Activated T-helper 1 cell treated with anti-CD3 and anti-CD28 coated beads, Interleukin-12 subunit alpha, Interleukin-12 subunit beta, Interleukin-2, Interleukin-4 antibody, amounts not matched to agents 30 ng/mL and 10 ng/mL and 1 ng/mL, durations not matched to agents 14 hours and 24 hours and 36 hours (primary cell): Measurements from ENCODE around the gene ZDHHC20. TPM values are rescaled to one million over a fixed set of nuclear protein-coding genes. Genes with fewer than 3 reads are reported as not detected.
"Not testable (repeated sequence)": the region's sequence is repeated elsewhere in the genome, so short reads cannot be mapped to it uniquely, and the experiment has no call there.

Source experiments
- DNase-seq: peaks from one replicate; pipeline ENCODE4 v3.0.0; 2021; ENCODE audit warnings: low spot score
- H3K27ac Mint-ChIP-seq: one replicate; pipeline ENCODE4 v1.8.0; 2021; ENCODE audit warnings: mild to moderate bottlenecking, mixed read lengths
- H3K27me3 Mint-ChIP-seq: one replicate; pipeline ENCODE4 v1.8.0; 2022; ENCODE audit warnings: mild to moderate bottlenecking, moderate library complexity, mixed read lengths; ENCODE audit not compliant: insufficient read depth
- H3K36me3 Mint-ChIP-seq: one replicate; pipeline ENCODE4 v1.8.0; 2021; ENCODE audit warnings: low read depth, mixed read lengths
- H3K4me1 Mint-ChIP-seq: one replicate; pipeline ENCODE4 v1.8.0; 2021; ENCODE audit warnings: low read depth, mixed read lengths
- H3K4me3 Mint-ChIP-seq: one replicate; pipeline ENCODE4 v1.8.0; 2021; ENCODE audit warnings: mild to moderate bottlenecking, moderate library complexity, mixed read lengths
- H3K9me3 Mint-ChIP-seq: one replicate; pipeline ENCODE4 v1.8.0; 2021; ENCODE audit warnings: mixed read lengths
- intact Hi-C: fragments of 100-400 bp; cut with micrococcal nuclease; formaldehyde crosslinking; loops from one replicate; pipeline ENCODE4 v1.15.1; 2024
- total RNA-seq: library from RNA; stranded (reverse); gene quantifications from 2 replicates; pipeline ENCODE4 v1.2.3, GENCODE V29; 2022

Gene ZDHHC20
- total RNA-seq, 1 donor from 2014 or later: 61.2 TPM

GRCh38 chr13:21376998-21377985 lies 81.8 kb downstream of the ZDHHC20 start:
- H3K36me3 Mint-ChIP-seq: peaks cover 28% of the 10 kb centered on the region
- H3K27ac Mint-ChIP-seq, DNase-seq, intact Hi-C loops, H3K4me3 Mint-ChIP-seq, H3K9me3 Mint-ChIP-seq, H3K27me3 Mint-ChIP-seq, H3K4me1 Mint-ChIP-seq: not testable (repeated sequence)

DNA sequence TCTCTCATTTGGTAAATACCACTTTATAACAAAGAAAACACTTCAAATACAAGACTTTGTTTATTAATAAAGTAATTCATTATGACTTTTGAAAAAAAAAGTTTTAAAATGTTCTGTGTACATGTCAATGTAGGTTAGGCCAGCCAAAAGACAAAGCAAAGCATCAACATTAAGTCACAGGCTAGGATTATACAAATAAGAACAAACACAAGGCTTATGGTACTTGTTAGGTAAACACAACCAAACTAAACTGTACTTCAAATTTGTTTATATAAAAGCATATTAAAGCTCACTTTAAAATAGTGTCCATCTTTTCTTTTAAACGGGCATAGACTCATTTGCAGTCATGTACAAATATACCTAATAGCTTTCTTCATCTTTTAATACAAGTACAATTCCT lies 86.6 kb downstream of the ZDHHC20 start:
- Mint-ChIP-seq H3K27ac (no peak overlapping the region), H3K27me3 (no peaks in the 10 kb centered on the region), H3K4me3 (no peak overlapping the region), H3K9me3 (no peaks in the 10 kb centered on the region), H3K4me1 (no peaks in the 10 kb centered on the region), H3K36me3 (peaks cover 17% of the 10 kb centered on the region)
- no peak for DNase-seq
- intact Hi-C loops: no loop called here

- peaks cover under 1% of the 10 kb centered on the region for H3K4me1 Mint-ChIP-seq
- no peak overlapping the region for H3K27ac Mint-ChIP-seq
- H3K9me3 Mint-ChIP-seq: no peaks in the 10 kb centered on the region
- no peak overlapping the region for H3K4me3 Mint-ChIP-seq
- intact Hi-C loops: no loop called here
- no peak for DNase-seq
- no peaks in the 10 kb centered on the region for H3K27me3 Mint-ChIP-seq
- H3K36me3 Mint-ChIP-seq: peaks cover 13% of the 10 kb centered on the region
Measured at GRCh38 chr13:21371011-21371410, 88.1 kb downstream of the ZDHHC20 start.

GRCh38 chr13:21365574-21365973 lies 93.5 kb downstream of the ZDHHC20 start:
- Mint-ChIP-seq H3K4me1 (peaks cover 14% of the 10 kb centered on the region), H3K36me3 (no peaks in the 10 kb centered on the region), H3K27me3 (no peaks in the 10 kb centered on the region), H3K27ac (peak overlapping the region; percentile 82), H3K4me3 (no peak overlapping the region), H3K9me3 (no peaks in the 10 kb centered on the region)
- no peak for DNase-seq
- intact Hi-C loops: no loop called here

DNA sequence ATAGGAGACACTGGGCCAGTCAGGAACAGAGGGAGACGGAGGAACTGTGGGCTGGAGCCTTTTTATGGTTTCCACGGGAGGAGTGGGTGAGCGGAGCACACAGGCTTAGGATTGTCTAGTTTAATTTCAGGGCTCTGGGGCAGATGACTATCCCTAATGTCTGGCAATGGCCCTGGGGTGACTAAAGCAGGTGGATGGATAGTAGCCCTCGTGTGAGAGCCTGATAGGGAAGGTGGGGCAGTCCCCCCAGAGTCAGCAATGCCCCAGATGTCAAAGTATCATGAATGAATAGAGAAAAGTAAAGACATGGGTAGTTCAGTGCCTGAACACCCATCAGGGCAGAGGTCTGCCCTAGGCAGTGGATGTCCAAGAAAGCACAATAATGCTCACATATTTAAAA lies 94.2 kb downstream of the ZDHHC20 start:
- no peaks in the 10 kb centered on the region for H3K27me3 Mint-ChIP-seq
- H3K9me3 Mint-ChIP-seq: no peaks in the 10 kb centered on the region
- no peak overlapping the region for H3K4me3 Mint-ChIP-seq
- intact Hi-C loops: no loop called here
- DNase-seq: no peak
- H3K4me1 Mint-ChIP-seq: peaks cover 14% of the 10 kb centered on the region
- no peak overlapping the region for H3K27ac Mint-ChIP-seq
- H3K36me3 Mint-ChIP-seq: no peaks in the 10 kb centered on the region

DNA sequence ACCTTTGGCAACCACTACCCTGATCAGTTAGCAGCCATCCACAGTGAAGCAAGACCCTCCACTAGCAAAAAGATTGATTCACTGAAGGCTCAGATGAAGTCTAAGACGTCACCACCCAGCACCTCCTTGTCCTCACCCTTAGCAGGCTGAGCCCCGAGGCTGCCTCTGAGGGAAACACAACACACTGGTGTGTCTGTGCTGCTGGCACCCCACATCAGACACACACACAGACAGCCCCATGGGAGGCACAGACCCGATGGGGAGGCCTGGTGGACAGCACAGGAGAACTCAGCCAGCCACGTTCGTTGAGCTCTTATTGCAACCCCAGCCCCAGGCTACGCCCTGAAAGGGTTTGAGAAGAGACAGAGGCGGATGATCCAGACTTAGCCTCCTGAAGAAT lies 94.7 kb downstream of the ZDHHC20 start:
- DNase-seq: no peak
- intact Hi-C loops: no loop called here
- peaks cover 14% of the 10 kb centered on the region for H3K4me1 Mint-ChIP-seq
- H3K9me3 Mint-ChIP-seq: no peaks in the 10 kb centered on the region
- no peaks in the 10 kb centered on the region for H3K27me3 Mint-ChIP-seq
- H3K4me3 Mint-ChIP-seq: no peak overlapping the region
- no peak overlapping the region for H3K27ac Mint-ChIP-seq
- no peaks in the 10 kb centered on the region for H3K36me3 Mint-ChIP-seq

- Mint-ChIP-seq H3K27me3 (no peaks in the 10 kb centered on the region), H3K4me3 (no peak overlapping the region), H3K27ac (no peak overlapping the region), H3K4me1 (peaks cover 14% of the 10 kb centered on the region), H3K36me3 (no peaks in the 10 kb centered on the region), H3K9me3 (no peaks in the 10 kb centered on the region)
- no peak for DNase-seq
- intact Hi-C loops: no loop called here
Measured at GRCh38 chr13:21362741-21363140, 96.4 kb downstream of the ZDHHC20 start.

DNA sequence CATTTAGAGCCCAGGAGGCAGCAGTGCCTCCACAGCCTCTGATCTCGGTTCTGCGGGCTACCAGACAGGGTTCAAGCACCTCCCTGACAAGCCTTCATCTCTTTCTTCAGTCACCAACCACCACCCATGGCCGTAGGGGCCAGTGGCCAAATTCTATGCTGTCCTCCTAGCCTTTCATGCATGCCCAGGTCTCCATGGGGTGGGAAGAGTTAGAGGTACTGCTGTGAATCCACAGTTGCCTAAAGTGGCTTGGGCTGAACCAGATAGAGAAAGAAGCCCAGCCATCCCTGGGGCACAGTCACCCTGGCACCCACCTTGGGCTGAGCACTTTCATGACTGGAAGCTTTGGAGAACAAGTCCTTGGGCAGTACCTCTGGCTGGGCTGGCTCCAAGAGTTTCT lies 97.4 kb downstream of the ZDHHC20 start:
- Mint-ChIP-seq H3K27me3 (no peaks in the 10 kb centered on the region), H3K4me3 (no peak overlapping the region), H3K27ac (no peak overlapping the region), H3K9me3 (no peaks in the 10 kb centered on the region), H3K4me1 (peaks cover 14% of the 10 kb centered on the region), H3K36me3 (no peaks in the 10 kb centered on the region)
- DNase-seq: no peak
- intact Hi-C loops: no loop called here

DNA sequence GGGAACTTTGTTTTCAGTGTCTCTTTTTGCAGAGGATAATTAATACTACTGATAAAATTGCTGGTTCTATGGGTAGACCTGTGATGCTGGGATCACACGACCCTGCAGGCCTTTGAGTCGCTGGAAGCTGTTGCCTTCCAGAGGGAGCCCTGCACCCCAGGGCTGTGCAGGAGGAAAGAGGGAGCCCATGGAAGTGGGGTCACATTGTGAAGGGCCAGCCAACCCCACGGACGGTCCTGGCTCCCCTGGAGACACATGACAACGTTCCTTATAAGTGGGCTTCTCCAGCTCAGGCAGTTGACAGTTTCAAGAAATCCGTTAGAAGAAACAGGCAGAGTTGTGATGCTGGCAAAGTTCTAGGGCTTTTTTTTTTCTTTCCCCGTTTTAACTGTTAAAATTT lies 98.0 kb downstream of the ZDHHC20 start:
- no peaks in the 10 kb centered on the region for H3K36me3 Mint-ChIP-seq
- intact Hi-C loops: no loop called here
- no peak overlapping the region for H3K4me3 Mint-ChIP-seq
- no peak for DNase-seq
- no peaks in the 10 kb centered on the region for H3K9me3 Mint-ChIP-seq
- no peak overlapping the region for H3K27ac Mint-ChIP-seq
- H3K27me3 Mint-ChIP-seq: no peaks in the 10 kb centered on the region
- H3K4me1 Mint-ChIP-seq: peaks cover 14% of the 10 kb centered on the region

GRCh38 chr13:21360463-21360862 lies 98.6 kb downstream of the ZDHHC20 start:
- Mint-ChIP-seq H3K4me3 (no peak overlapping the region), H3K36me3 (no peaks in the 10 kb centered on the region), H3K4me1 (peaks cover 8% of the 10 kb centered on the region), H3K9me3 (no peaks in the 10 kb centered on the region), H3K27me3 (no peaks in the 10 kb centered on the region), H3K27ac (no peak overlapping the region)
- intact Hi-C loops: no loop called here
- DNase-seq: no peak

DNA sequence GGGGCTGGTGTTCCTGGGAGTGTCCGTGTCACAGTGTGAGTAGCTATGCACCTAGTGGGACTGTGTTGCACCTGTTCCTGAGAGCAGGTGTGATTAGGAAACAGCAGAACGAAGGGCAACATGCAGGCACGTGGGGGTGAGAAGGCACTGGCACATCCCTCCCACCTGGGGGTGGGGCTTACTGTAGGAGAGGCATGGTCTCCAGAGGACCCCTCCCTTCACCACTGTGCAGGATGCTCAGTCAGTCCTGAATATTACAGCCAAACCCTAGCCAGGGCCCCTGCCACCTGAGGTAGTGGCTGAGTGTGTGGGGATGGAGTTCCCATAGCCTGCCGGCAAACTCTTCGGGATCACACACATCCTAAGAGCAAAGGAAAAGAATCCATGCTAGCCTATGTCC lies 99.2 kb downstream of the ZDHHC20 start:
- no peak overlapping the region for H3K4me3 Mint-ChIP-seq
- no peak overlapping the region for H3K27ac Mint-ChIP-seq
- intact Hi-C loops: no loop called here
- H3K9me3 Mint-ChIP-seq: no peaks in the 10 kb centered on the region
- no peaks in the 10 kb centered on the region for H3K27me3 Mint-ChIP-seq
- H3K36me3 Mint-ChIP-seq: no peaks in the 10 kb centered on the region
- H3K4me1 Mint-ChIP-seq: peaks cover 2% of the 10 kb centered on the region
- DNase-seq: no peak

- no peaks in the 10 kb centered on the region for H3K27me3 Mint-ChIP-seq
- H3K36me3 Mint-ChIP-seq: no peaks in the 10 kb centered on the region
- no peak overlapping the region for H3K27ac Mint-ChIP-seq
- H3K9me3 Mint-ChIP-seq: no peaks in the 10 kb centered on the region
- no peak overlapping the region for H3K4me3 Mint-ChIP-seq
- DNase-seq: no peak
- intact Hi-C loops: no loop called here
- H3K4me1 Mint-ChIP-seq: no peaks in the 10 kb centered on the region
Measured at GRCh38 chr13:21355304-21355703, 103.8 kb downstream of the ZDHHC20 start.

DNA sequence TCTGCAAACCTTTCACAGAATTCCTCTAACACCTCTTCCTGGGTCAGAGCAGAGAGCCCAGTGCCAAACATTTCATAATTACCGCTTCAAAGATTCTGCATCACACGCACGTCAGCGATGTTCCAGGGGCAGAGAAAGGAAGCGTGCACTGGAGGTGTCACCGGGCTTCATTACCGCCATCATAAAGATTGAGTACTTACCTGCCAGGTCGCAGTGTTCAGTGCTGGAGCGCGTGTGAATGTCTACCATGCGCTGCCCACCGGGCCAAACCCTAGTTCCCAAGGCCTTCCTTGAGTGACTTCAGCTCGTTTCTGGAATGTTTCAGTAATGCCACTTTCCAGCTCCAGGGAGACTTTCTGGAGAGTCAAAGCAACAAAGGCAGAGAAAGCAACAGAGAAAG lies 104.4 kb downstream of the ZDHHC20 start:
- intact Hi-C loops: no loop called here
- Mint-ChIP-seq H3K36me3 (no peaks in the 10 kb centered on the region), H3K27ac (no peak overlapping the region), H3K9me3 (no peaks in the 10 kb centered on the region), H3K4me3 (no peak overlapping the region), H3K4me1 (no peaks in the 10 kb centered on the region), H3K27me3 (no peaks in the 10 kb centered on the region)
- DNase-seq: no peak
